Measurements from ENCODE around the gene ABCD3.

GRCh38 chr1:94554580-94554979, 136.4 kb downstream of the ABCD3 start:
- TF ChIP-seq ZXDB (tag by site-specific recombination; IDR thresholded peaks at IDR 0.05) = no peak
- TF ChIP-seq CTCF (tag by site-specific recombination; IDR thresholded peaks at IDR 0.05) = no peak
- no peak for TF ChIP-seq ZBTB7A (tag by site-specific recombination; IDR thresholded peaks at IDR 0.05; ENCODE audit: low read depth)
- TF ChIP-seq BCL6B (tag by site-specific recombination; IDR thresholded peaks at IDR 0.05) = no peak
- TF ChIP-seq ZSCAN18 (tag by site-specific recombination; IDR thresholded peaks at IDR 0.05) = no peak
